Hindlimb muscle (tissue), 1 donor: ENCODE results near the gene KRTAP20-4. TPM values are rescaled to one million over a fixed set of nuclear protein-coding genes. Genes with fewer than 3 reads are reported as not detected.

ENCODE experiments used
- DNase-seq: peaks from one replicate; pipeline ENCODE4 v3.0.0-alpha.2; 2013
- polyA plus RNA-seq: library from polyadenylated mRNA; unstranded; fragments of 120-200 nt; gene quantifications from one replicate; pipeline ENCODE4 v1.2.1, GENCODE V29; 2013; ENCODE audit not compliant: insufficient read length

KRTAP20-4 gene
- not detected for polyA plus RNA-seq

GRCh38 chr21:30620522-30620921 lies at the start of gene KRTAP20-4:
Gene KRTAP20-4, plus strand, starts transcription at chr21:30620627.
- no peak for DNase-seq

GRCh38 chr21:30577766-30578165 lies 42.7 kb upstream of the KRTAP20-4 start:
- DNase-seq: no peak

- peak; percentile 21 for DNase-seq
Measured at GRCh38 chr21:30579346-30579745, 41.1 kb upstream of the KRTAP20-4 start.

GRCh38 chr21:30580132-30580531 lies 40.3 kb upstream of the KRTAP20-4 start:
- no peak for DNase-seq

- DNase-seq: no peak
Measured at GRCh38 chr21:30582870-30583269, 37.6 kb upstream of the KRTAP20-4 start.

GRCh38 chr21:30590297-30590696 lies 30.1 kb upstream of the KRTAP20-4 start, which contains the start of gene KRTAP22-2:
Gene KRTAP22-2, minus strand, starts transcription at chr21:30590397.
- DNase-seq: no peak

GRCh38 chr21:30592140-30592539 lies 28.3 kb upstream of the KRTAP20-4 start, which contains the start of gene KRTAP6-3:
Gene KRTAP6-3, plus strand, starts transcription at chr21:30592440. Its CDS starts 6 bp downstream, at chr21:30592446.
- no peak for DNase-seq

- DNase-seq: no peak
Measured at GRCh38 chr21:30598802-30599201, 21.6 kb upstream of the KRTAP20-4 start, which contains the start of gene KRTAP6-2. Gene KRTAP6-2, minus strand, starts transcription at chr21:30598902. Its CDS starts 28 bp downstream, at chr21:30598874.

GRCh38 chr21:30600787-30601186 lies 19.6 kb upstream of the KRTAP20-4 start, which contains the start of gene KRTAP22-1:
Gene KRTAP22-1, plus strand, starts transcription at chr21:30601087.
- DNase-seq: no peak

- DNase-seq: no peak
Measured at GRCh38 chr21:30605968-30606367, 14.5 kb upstream of the KRTAP20-4 start.

GRCh38 chr21:30612132-30612531 lies 8.3 kb upstream of the KRTAP20-4 start:
- no peak for DNase-seq

- DNase-seq: no peak
Measured at GRCh38 chr21:30613836-30614235, 6.6 kb upstream of the KRTAP20-4 start, which contains the start of gene KRTAP6-1. Gene KRTAP6-1, minus strand, starts transcription at chr21:30613930. Its CDS starts 26 bp downstream, at chr21:30613904.

GRCh38 chr21:30615199-30615598 lies 5.2 kb upstream of the KRTAP20-4 start:
- DNase-seq: no peak

- no peak for DNase-seq
Measured at GRCh38 chr21:30616125-30616524, 4.3 kb upstream of the KRTAP20-4 start, which contains the start of gene KRTAP20-1. Gene KRTAP20-1, plus strand, starts transcription at chr21:30616425. Its CDS starts 30 bp downstream, at chr21:30616455.

GRCh38 chr21:30620080-30620479 lies 347 bp upstream of the KRTAP20-4 start:
- no peak for DNase-seq

- DNase-seq: no peak
Measured at GRCh38 chr21:30623362-30623761, 2.9 kb downstream of the KRTAP20-4 start.

GRCh38 chr21:30625449-30626165 lies 5.2 kb downstream of the KRTAP20-4 start:
- DNase-seq: peak; percentile 3

GRCh38 chr21:30628109-30628508 lies 7.7 kb downstream of the KRTAP20-4 start:
- DNase-seq: no peak

GRCh38 chr21:30629200-30629599 lies 8.8 kb downstream of the KRTAP20-4 start:
- no peak for DNase-seq

GRCh38 chr21:30634906-30635305 lies 14.5 kb downstream of the KRTAP20-4 start, which contains the start of gene KRTAP20-2:
Gene KRTAP20-2, plus strand, starts transcription at chr21:30635206. Its CDS starts 58 bp downstream, at chr21:30635264.
- no peak for DNase-seq

GRCh38 chr21:30638686-30639085 lies 18.3 kb downstream of the KRTAP20-4 start:
- no peak for DNase-seq

- no peak for DNase-seq
Measured at GRCh38 chr21:30642564-30642963, 22.1 kb downstream of the KRTAP20-4 start, which contains the start of gene KRTAP20-3. Gene KRTAP20-3, plus strand, starts transcription at chr21:30642864.

- no peak for DNase-seq
Measured at GRCh38 chr21:30646904-30647414, 26.5 kb downstream of the KRTAP20-4 start.
